PC-9 (cell line): ENCODE data around the gene MIF. TPM values are rescaled to one million over a fixed set of nuclear protein-coding genes. Genes with fewer than 3 reads are reported as not detected.

ENCODE experiments used
- BruUV-seq: library from RNA; stranded (reverse); fragments of 400-500 nt; replicated peaks from 2 replicates; lab custom pipeline; 2021; lab: Mats Ljungman, UMichigan
- CTCF ChIA-PET: fragments of 300-600 bp; sonication (Branson Sonifier 250); formaldehyde crosslinking; loops from one replicate; lab custom pipeline; 2022; ENCODE audit warnings: antibody characterized with exemption; lab: Charles Lee
- POLR2A ChIA-PET: fragments of 300-600 bp; sonication (Branson Sonifier 250); formaldehyde crosslinking; loops from one replicate; lab custom pipeline; 2022; ENCODE audit warnings: antibody characterized with exemption; ENCODE audit not compliant: unreplicated experiment; lab: Charles Lee
- DNase-seq, 2 experiments: peaks; one replicate each; pipeline versions ENCODE4 v3.0.0 to v3.0.0-alpha.2; 2015 to 2022; ENCODE audit warnings: mixed read lengths in 1 of 2
- H2AFZ ChIP-seq: fragments of 200-600 bp; sonication (generic); 2 replicates; pipeline ENCODE4 v1.8.1; 2017; ENCODE audit warnings: antibody characterized with exemption
- H3F3A ChIP-seq: fragments of 200-600 bp; sonication (generic); 2 replicates; pipeline ENCODE4 v1.8.1; 2017; ENCODE audit warnings: antibody characterized with exemption, mild to moderate bottlenecking, low read depth; ENCODE audit not compliant: insufficient read depth
- H3K27ac ChIP-seq: fragments of 200-600 bp; sonication (generic); 2 replicates; pipeline ENCODE4 v1.6.1; 2016; ENCODE audit warnings: mixed run types
- H3K27me3 ChIP-seq: fragments of 200-600 bp; sonication (generic); 2 replicates; pipeline ENCODE4 v1.6.1; 2016; ENCODE audit warnings: low read depth, mixed run types; ENCODE audit not compliant: insufficient read depth
- H3K36me3 ChIP-seq: fragments of 200-600 bp; sonication (generic); 2 replicates; pipeline ENCODE4 v1.6.1; 2016; ENCODE audit warnings: low read depth, mixed run types
- H3K4me1 ChIP-seq: fragments of 200-600 bp; sonication (generic); replicated peaks from 2 replicates; pipeline ENCODE4 v1.6.1; 2016; ENCODE audit warnings: mixed run types; ENCODE audit not compliant: insufficient read depth
- H3K4me2 ChIP-seq: fragments of 200-600 bp; sonication (generic); 2 replicates; pipeline ENCODE4 v1.6.1; 2017; ENCODE audit warnings: mixed run types
- H3K4me3 ChIP-seq: fragments of 200-600 bp; sonication (generic); 2 replicates; pipeline ENCODE4 v1.6.1; 2016; ENCODE audit warnings: mixed run types
- H3K79me2 ChIP-seq: fragments of 200-600 bp; sonication (generic); 2 replicates; pipeline ENCODE4 v1.6.1; 2017; ENCODE audit warnings: low read depth, mixed run types
- H3K9me2 ChIP-seq: fragments of 200-600 bp; sonication (generic); 2 replicates; pipeline ENCODE4 v1.8.1; 2017; ENCODE audit warnings: mild to moderate bottlenecking; ENCODE audit not compliant: insufficient read depth
- H3K9me3 ChIP-seq: fragments of 200-600 bp; sonication (generic); 2 replicates; pipeline ENCODE4 v1.8.1; 2016; ENCODE audit warnings: low read depth; ENCODE audit not compliant: insufficient read depth
- H4K20me1 ChIP-seq: fragments of 200-600 bp; sonication (generic); 2 replicates; pipeline ENCODE4 v1.8.1; 2017; ENCODE audit not compliant: insufficient read depth
- EZH2 ChIP-seq: fragments of 200-600 bp; sonication (generic); IDR thresholded peaks from 2 replicates; pipeline ENCODE4 v1.8.0; 2017; ENCODE audit warnings: antibody characterized with exemption, low read depth
- intact Hi-C: fragments of 100-400 bp; cut with micrococcal nuclease; formaldehyde crosslinking; loops from one replicate; pipeline ENCODE4 v1.10.0; 2022; ENCODE audit not compliant: unreplicated experiment
- total RNA-seq: library from RNA; stranded (reverse); gene quantifications from 2 replicates; pipeline ENCODE4 v1.2.3, GENCODE V29; 2021
- TF ChIP-seq, protein P1 (sequence below): fragments of 200-600 bp; sonication (generic); conservative IDR thresholded peaks from 2 replicates; pipeline ENCODE4 v1.6.1; 2017; ENCODE audit warnings: mixed run types, antibody characterized with exemption, mild to moderate bottlenecking, moderate library complexity

Gene MIF
- total RNA-seq, 1 experiment from 2014 or later: 695 TPM

DNA sequence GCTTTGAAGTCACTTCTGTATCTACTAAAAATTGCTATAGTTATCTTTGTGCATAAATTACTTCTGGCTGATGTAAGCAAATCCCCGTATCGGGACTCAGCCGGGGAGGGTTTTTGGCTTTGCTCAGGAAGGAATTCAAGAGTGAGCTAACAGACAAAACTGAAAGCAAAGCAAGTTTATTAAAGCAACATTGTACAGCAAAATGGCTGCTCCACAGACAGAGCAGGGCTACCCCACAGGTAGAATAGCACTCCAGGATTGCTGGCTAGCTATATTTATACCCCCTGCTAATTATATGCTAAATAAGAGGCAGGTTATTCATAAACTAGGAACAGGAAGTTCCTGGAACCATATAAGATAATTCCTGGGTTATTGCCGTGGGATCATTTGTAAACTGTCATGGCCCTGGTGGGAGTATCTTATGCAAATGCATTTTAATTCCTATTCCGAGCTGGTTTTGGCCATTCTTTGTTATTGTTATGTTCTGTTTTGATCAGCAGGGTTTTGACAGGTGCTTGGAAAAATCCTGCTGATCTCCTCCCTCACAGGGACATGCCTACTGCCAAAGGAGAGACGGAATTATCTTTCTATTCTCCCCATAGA lies 15.2 kb downstream of the MIF start:
- intact Hi-C loops: no loop called here
- Histone ChIP-seq H3F3A (peaks cover 4% of the 10 kb centered on the region), H3K27ac (no peak overlapping the region), H3K27me3 (no peaks in the 10 kb centered on the region), H4K20me1 (no peaks in the 10 kb centered on the region), H3K4me2 (no peak overlapping the region), H3K4me1 (peaks cover 11% of the 10 kb centered on the region; the same call in 1 of the 2 replicates), H3K79me2 (peaks cover 10% of the 10 kb centered on the region; the same call in 1 of the 2 replicates), H2AFZ (no peak overlapping the region), H3K36me3 (no peaks in the 10 kb centered on the region), H3K9me3 (no peaks in the 10 kb centered on the region), H3K4me3 (no peak overlapping the region), H3K9me2 (no peaks in the 10 kb centered on the region)
- no peak for DNase-seq
- TF ChIP-seq EZH2: no peak
- TF ChIP-seq, protein P1, sequence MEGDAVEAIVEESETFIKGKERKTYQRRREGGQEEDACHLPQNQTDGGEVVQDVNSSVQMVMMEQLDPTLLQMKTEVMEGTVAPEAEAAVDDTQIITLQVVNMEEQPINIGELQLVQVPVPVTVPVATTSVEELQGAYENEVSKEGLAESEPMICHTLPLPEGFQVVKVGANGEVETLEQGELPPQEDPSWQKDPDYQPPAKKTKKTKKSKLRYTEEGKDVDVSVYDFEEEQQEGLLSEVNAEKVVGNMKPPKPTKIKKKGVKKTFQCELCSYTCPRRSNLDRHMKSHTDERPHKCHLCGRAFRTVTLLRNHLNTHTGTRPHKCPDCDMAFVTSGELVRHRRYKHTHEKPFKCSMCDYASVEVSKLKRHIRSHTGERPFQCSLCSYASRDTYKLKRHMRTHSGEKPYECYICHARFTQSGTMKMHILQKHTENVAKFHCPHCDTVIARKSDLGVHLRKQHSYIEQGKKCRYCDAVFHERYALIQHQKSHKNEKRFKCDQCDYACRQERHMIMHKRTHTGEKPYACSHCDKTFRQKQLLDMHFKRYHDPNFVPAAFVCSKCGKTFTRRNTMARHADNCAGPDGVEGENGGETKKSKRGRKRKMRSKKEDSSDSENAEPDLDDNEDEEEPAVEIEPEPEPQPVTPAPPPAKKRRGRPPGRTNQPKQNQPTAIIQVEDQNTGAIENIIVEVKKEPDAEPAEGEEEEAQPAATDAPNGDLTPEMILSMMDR: no peak
- BruUV-seq: no TSS peak
- CTCF ChIA-PET: interaction anchor here (0.5 kb wide), 1 partner anchor 21 kb away, joined by 6 read pairs; no protein-coding TSS in a partner anchor
- POLR2A ChIA-PET: no interaction called here

DNA sequence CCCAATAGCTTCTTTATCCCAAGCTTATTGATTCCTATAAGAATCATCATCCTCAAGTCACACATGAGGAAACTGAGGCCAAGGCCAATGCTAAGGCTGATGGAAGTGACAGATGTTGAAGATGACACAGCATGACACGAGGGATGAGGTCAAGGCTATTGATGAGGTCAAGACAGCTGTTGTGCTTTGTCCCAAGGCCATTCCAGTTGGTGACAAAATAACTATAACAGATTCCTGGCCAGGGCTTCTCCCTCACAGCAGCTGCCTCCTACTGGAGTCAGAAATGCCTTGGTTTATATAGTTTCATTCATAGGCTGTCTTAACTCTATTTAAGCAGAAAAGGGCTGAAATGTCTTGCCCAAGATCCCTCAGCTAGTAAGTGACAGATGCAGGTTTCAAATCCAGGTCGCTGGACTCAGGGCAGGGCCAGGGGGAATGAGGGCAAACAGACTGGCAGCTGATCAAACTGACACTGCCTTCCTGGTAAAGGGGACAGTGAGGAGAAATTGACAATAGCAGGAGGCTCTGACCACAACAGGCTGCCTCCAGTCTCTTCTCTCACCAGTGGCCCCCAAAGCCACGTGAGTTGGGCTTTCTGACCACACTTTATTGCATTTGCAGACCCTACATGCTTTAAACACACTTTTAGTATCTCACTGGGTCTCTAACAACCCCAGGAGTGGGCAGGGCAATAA lies 16.5 kb downstream of the MIF start:
- no peak overlapping the region for H2AFZ ChIP-seq
- ChIA-PET POLR2A (no interaction called here), CTCF (no interaction called here)
- no peak overlapping the region for H3K4me3 ChIP-seq
- no peaks in the 10 kb centered on the region for H3K9me2 ChIP-seq
- peaks cover 12% of the 10 kb centered on the region; the same call in 1 of the 2 replicates for H3K4me1 ChIP-seq
- TF ChIP-seq EZH2: no peak
- intact Hi-C loops: no loop called here
- no peaks in the 10 kb centered on the region for H4K20me1 ChIP-seq
- no peak for DNase-seq
- no peak overlapping the region for H3K4me2 ChIP-seq
- H3K9me3 ChIP-seq: no peaks in the 10 kb centered on the region
- H3K79me2 ChIP-seq: peaks cover 10% of the 10 kb centered on the region; the same call in 1 of the 2 replicates
- no peak overlapping the region for H3K27ac ChIP-seq
- H3K36me3 ChIP-seq: no peaks in the 10 kb centered on the region
- peaks cover 17% of the 10 kb centered on the region for H3F3A ChIP-seq
- no TSS peak for BruUV-seq
- H3K27me3 ChIP-seq: no peaks in the 10 kb centered on the region

- Histone ChIP-seq H2AFZ (no peak overlapping the region), H3K9me2 (no peaks in the 10 kb centered on the region), H3K9me3 (no peaks in the 10 kb centered on the region), H3K4me2 (no peak overlapping the region), H3K4me1 (peaks cover 12% of the 10 kb centered on the region; the same call in 1 of the 2 replicates), H3K4me3 (no peak overlapping the region), H3K36me3 (no peaks in the 10 kb centered on the region), H4K20me1 (no peaks in the 10 kb centered on the region), H3K79me2 (peaks cover 10% of the 10 kb centered on the region; the same call in 1 of the 2 replicates), H3K27me3 (no peaks in the 10 kb centered on the region), H3F3A (peaks cover 18% of the 10 kb centered on the region), H3K27ac (no peak overlapping the region)
- DNase-seq: no peak
- TF ChIP-seq, protein P1: no peak
- no peak for TF ChIP-seq EZH2
- ChIA-PET CTCF (no interaction called here), POLR2A (no interaction called here)
- BruUV-seq: no TSS peak
- intact Hi-C loops: no loop called here
Observed at GRCh38 chr22:23911318-23911980, 17.3 kb downstream of the MIF start.
